GM21529 (cell line): ENCODE measurements around the gene VRK3.
"Not testable (repeated sequence)": the region's sequence is repeated elsewhere in the genome, so short reads cannot be mapped to it uniquely, and the experiment has no call there.

Experiments
- ATAC-seq: cut with Tn5 transposase; IDR thresholded peaks from one replicate; pipeline ENCODE4 v1.9.1; 2021; ENCODE audit not compliant: unreplicated experiment

VRK3 gene

DNA sequence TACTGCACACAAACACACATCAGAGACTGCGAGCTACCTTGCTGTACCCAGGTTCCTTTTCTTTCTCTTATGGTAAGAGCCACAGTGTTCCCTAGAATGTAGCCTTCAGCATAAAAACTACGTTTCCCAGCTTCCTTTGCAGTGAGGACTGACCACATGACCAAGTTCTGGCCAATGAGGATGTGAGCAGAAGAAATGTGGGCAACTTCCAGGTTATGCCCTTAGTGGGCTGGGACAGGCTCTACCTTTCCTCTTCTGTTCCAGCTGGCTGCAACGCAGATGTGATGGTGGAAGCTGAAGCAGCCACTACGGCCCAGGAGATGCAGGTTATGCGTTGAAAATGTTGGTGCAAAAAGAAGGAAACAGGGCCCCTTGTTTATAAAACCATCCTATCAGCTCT is 27.5 kb downstream of the VRK3 start:
- no peak for ATAC-seq

DNA sequence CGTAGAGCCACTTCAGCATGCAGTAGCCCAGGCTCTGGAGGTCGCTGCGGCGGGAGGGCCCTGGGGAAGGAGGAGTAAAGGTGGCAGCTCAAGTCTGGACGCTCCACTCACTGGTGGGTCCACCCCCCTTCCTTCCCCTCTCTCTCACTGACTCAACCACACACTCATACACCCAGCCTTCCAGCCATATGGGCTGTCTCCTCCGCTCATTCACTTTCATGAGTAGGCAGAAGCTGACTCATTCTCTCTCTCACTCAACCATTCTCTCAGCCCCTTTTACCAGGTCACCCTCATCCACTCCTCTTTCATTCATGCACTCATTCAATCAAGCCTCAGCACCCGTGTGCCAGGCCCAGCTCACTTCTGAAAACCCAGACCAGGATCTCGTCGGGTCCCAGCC is 36.7 kb downstream of the VRK3 start:
- no peak for ATAC-seq

DNA sequence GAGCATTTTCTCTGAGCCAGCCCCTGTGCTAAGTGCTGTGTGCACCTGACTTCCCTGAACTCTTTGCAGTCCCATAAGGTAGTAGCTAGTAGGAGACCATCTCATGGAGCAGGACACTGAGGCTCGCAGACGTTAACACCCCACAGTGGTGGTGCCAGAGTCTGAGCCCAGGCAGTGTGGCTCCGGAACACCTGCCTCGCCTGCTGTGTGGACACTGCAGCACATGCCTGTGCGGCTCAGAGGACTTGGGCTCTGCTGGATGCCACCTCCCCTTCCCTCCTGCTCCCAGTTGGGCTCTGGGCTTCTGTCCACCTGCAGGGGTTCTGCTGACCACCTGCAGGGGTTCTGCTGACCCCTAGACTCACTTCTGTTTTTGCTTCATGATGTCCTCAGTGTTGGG is 37.2 kb downstream of the VRK3 start:
- ATAC-seq = no peak

DNA sequence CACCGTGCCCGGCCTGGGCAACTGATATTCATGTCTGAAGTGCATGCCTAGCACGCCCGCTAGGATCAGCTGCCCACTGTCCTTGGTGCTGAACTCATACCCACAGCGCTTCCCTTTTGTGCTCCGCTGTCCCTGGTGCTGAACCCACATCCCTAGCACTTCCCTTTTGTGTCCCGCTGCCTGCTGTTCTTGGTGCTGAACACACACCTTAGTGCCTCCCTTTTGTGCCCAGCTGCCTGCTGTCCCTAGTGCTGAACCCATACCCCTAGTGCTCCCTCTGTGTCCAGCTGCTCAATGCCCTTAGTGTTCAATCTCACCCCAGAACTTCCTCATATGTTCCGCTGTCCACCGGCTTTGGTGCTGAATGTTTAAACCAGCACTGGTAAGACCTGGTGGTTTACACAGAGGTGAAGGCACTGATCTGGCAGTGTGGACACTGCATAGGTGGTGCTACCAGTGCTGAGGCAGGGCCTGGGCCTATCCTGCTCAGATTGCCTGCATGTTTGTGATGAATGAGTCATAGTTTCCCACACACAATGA is 37.9 kb downstream of the VRK3 start:
- ATAC-seq = no peak

DNA sequence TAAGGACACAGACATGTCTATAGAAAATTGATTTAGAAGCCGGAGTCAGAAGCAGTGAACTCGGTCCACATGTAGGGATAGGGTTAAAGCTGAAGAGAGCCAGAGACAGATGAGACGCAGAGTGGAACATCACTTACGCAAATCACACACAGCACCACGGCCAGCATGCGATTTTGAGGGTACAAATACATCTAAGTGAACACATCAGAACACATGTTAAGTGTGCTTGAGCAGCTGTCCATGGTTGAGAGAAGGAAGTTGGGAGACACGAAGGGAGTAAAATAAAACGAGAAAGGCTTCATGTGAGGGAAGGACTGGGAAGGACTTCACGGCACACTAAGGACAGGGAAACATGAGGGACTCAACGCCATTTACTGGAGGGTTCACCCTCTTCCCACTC is 38.8 kb downstream of the VRK3 start:
- ATAC-seq = no peak

DNA sequence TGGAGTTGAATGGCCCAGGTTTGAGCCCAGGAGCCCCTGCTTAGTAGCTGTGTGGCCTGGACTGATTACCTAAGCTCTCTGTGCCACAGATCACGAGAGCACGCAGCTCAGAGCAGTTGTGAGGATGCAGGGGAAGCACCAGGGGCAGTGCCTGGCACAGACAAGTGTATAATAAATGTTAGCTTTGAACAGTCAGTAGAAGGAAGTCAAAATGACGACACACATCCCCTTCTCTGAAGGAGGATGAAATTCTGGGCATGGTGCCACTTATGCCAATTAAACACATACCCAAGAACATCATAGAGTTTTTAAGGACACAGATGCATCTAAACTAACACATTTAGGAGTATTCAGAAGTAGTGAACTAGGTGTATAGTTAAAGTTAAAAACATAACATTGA is 39.3 kb downstream of the VRK3 start:
- no peak for ATAC-seq

DNA sequence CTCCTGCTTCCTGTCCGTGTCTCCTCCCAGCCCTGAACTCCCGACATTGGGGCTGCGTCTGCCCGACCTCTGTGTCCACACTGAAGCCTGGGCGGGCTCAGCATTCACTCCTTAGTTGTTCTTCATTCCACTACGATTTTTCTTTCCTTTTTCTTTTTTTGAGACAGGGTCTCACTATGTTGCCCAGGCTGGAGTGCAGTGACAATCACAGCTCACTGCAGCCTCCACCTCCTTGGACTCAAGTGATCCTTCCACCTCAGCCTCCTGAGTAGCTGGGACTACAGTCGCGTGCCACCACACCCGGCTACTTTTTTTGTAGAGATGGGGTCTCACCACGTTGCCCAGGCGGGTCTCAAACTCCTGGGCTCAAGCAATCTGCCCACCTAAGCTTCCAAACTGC is 40.7 kb downstream of the VRK3 start:
- ATAC-seq = no peak

DNA sequence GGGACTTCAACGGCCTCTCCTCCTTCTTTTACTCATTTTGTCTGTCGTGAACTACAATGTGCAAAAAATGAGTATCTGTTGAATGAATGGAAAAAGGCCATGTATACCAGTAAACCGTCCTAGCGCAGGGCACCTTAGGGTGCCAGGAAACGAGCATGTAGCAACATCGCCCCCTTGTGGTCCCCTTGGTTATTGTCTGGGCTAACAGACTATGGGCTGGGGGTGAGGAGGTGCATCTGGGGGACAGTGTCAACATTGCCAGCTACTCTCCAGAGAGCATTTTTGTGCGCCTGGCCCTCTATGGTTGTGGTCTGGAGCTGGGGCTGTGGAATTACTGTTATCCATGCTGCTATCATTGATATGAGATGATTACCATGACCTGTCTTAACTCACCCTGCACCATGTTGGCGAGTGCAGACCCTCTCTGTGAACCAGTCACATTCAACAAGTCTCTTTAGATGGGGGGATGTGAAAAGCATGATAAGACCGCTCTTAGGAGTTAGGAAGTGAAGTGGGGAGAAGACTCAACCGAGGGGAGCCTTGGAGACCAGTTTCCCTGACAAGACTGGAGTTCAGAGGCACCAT is 41.4 kb downstream of the VRK3 start:
- ATAC-seq = no peak

DNA sequence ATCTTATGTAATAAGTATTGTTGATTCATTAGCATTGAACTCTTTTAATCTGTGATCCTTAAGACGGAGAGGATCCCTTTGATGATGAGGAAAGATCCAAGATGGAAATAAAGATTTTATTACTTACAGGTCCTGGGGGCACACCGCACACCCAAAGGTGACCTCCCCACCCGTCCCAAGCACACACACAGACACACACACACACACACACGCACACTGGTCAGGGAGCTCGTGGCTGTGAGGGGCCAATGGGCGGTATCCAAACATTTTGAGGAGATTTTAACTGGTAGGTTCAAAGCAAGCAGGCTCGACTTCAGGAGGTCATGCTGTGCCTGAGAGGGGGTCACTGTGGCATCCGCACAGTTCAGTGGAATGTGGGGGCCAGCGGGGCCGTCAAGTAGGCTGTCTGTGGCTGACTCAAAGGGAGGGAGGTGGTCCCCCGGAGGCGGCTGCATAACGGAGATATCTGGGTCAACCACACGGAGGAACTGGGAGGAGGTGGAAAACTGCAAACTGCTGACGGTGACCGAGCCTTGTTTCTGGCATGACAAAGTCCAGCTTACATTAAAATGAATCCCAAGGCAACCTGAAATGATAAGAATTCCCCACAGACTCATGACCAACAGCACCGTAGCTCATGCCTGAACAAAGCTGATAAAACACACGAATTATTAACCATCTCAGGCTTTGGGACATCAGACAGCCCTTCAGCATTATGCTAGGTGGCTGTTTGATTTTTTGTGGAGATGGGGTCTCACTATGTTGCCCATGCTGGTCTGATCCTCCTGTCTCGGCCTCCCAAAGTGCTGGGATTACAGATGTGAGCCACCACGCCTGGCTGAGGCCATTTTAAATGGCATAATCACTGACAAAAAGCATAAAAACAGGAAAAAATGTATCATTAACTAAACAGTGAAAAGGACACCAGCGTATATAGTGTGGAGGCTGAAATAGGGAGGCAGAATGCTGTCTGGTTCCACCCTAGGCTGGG is 43.3 kb downstream of the VRK3 start:
- no peak for ATAC-seq

DNA sequence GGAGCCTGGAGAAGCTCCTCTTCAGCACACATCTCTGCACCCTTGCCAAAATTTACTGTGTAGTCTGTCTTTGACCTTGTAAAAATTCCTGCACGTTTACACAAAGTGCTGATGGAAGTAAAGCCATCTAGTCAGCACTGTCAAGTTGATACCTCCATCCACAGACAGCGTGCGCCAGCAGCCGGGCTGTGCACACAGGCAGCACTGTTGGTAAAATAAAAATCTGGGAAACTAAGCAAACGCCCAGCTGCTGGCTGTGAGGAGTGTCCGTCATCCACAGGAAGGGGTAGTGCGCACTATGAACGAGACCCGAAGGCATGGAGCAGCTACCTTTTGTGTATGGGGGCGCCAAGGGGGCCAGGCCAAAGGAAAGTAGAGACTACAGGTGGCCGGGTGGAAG is 46.8 kb downstream of the VRK3 start:
- ATAC-seq = no peak

DNA sequence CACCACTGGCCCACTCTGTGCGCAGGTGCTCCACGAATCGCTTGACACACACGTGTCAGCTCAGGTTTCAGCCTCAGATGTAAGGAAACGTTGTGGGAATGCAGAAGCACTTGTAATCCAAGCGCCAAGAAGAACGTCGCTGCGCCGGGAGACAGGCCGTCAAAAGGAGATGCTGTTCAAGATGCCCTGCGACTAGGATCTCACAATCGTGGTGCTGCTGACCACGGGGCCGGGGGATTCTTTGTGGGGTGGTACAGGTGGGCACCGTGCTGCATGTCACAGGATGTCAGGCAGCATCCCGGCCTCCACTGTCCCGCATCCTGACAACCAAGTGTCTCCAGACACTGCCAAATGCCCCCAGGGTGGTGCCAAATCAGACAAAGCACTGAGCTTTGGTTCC is 47.3 kb downstream of the VRK3 start:
- ATAC-seq = no peak

DNA sequence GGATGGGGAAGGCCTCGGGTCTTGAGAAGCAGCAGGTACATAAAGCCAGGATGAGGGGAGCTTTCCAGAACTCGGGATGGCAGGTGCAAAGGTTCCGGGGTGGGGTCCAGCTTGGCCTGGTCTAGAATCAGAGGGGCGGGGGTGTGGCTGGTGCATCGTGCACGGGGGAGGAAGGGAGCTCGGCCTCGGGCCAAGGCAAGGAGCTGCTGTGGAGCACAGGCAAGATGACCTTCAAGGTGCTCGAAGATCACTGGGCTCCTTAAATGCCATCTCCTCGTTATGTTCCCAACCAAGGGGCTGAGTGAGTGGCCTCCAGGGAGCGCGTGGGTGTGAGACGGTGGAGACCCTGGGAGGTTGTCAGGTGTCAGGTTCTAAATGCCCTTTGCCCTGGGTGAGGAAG is 48.1 kb downstream of the VRK3 start:
- ATAC-seq = no peak

DNA sequence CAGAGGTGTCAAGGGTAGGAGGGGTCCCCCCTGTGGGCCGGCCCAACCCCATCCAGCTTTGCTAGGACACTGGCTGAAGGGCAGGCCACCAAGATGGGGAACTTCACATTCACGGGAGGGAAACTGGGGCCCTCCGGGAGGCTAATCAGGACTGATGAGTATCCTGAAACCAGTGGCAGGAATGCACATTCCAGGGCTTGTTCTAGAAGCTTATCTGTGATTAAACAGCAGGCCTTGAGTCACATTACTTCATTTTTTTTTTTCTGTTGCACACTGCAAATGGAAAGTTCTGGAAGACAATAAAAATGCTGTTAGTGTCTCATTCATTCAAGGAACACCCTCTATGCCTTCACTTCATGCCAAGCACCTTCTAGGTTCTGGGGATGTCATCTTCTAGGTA is 48.7 kb downstream of the VRK3 start:
- ATAC-seq = no peak

DNA sequence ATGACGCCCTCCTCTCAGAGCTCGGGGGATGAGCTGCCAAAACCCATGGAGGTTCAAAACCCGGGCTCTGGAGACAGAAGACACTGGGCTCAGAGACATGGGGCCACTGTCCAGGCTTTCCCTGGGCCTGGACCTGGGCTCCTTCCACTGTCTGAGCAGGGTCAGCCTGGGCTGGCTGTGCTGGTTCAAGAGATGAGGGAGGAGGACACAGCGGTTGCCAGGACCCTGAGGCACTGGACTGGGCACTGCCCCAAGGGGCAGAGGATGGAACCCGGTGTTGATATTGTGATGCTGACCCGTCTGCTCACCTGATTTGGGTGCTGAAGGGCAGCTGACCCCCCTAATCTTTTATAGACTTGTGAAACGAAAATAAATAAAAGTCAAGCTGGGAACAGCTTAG is 50.1 kb downstream of the VRK3 start:
- ATAC-seq = no peak

DNA sequence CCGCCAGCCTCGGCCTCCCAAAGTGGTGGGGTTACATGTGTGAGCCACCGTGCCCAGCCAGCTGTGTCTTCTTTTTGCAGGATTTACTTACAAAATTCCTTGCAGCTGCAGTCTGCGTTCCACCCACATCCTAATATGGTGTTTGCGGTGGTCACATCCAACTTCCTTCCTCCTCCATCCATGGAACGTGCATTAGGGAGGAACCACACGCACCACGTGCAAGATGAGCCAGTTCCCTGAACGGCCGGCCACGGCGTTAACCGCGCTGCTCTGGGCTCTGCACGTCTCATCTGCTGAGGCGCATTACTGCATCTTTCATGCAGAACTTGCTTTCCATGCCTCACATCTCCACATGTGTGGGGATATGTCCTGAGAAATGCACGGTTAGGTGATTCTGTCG is 51.2 kb downstream of the VRK3 start:
- ATAC-seq = no peak

DNA sequence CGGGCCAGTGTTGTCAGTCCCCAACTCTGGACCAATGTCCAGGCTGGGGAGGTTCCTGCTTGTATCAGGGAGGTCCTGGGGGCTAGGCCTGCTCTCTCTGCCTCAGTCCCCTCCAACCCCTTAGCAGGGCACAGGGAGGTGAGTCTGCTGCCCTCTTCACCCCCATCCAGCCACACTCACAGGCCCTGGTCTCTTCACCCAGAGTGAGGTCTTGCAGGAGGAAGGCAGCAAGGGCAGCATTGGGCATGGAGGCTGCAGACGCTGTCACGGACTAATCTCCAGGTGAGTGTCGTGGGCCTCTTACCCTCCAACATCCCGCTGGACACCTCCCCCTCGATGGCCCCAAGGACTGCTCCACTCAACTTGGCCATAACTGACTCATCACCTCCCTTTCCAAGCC is 52.3 kb downstream of the VRK3 start:
- ATAC-seq = no peak

DNA sequence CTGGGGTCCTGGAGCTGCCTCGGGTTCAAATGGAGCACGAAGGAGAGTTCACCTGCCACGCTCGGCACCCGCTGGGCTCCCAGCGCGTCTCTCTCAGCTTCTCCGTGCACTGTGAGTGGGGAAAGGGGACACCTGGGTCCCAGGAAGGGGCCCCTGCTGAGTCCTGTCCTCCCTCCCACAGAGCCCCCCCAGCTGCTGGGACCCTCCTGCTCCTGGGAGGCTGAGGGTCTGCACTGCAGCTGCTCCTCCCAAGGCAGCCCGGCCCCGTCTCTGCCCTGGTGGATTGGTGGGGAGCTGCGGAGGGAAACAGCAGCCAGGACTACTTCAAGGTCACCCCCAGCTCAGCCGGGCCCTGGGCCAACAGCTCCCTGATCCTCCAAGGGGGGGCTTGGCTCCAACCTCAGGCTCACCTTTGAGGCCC is 53.2 kb downstream of the VRK3 start:
- ATAC-seq = no peak

DNA sequence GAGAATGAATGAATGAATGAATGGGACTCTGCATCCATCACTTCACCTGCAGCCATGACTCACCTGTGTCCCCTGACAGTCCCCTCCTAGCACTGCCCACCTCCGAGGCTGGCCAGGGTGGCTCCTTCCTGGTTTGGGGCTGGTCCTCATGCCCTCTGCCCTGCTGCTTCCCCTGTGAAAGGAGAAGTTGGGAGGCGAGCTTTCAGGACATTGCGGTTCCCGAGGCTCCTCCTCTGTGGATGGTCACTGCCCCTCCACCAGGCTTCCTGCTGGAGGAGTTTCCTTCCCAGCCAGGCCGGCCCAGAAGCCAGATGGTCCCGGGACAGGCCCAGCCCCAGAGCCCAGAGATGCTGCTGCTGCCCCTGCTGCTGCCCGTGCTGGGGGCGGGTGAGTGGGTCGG is 55.8 kb downstream of the VRK3 start:
- not testable (repeated sequence) for ATAC-seq

DNA sequence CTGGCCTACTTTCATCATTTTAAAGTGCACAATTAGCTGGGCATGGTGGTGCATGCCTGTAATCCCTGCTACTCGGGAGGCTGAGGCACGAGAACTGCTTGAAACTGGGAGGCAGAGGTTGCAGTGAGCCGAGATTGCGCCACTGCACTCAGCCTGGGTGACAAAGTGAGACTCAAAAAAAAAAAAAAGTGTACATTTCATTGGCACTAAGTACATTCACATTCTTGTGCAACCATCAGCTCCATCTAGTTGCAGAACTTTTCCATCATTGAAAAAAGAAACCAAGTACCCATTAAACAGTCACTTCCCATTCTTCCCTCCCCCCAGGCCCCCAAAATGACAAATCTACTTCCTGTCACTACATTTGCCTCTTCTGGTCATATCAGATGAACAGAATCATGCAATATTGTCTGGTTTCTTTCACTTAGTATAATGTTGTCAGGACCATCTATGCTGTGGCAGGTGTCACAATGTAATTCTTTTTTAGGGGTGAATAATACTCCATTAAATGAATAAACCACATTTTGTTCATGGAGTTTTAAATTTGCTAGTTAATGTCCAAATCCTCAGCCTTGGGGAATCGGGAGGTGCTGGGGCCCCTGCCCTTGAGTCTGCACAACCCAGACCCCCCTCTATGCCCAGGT is 56.8 kb downstream of the VRK3 start:
- ATAC-seq = no peak

DNA sequence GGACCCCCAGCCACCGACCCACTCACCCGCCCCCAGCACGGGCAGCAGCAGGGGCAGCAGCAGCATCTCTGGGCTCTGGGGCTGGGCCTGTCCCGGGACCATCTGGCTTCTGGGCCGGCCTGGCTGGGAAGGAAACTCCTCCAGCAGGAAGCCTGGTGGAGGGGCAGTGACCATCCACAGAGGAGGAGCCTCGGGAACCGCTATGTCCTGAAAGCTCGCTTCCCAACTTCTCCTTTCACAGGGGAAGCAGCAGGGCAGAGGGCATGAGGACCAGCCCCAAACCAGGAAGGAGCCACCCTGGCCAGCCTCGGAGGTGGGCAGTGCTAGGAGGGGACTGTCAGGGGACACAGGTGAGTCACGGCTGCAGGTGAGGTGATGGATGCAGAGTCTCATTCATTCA is 64.2 kb downstream of the VRK3 start, which contains the start of gene SIGLEC11:
Gene SIGLEC11, minus strand, starts transcription at position 193 of the 400 bp plus-strand sequence. Its CDS starts 91 bp downstream, at position 102.
- not testable (repeated sequence) for ATAC-seq

DNA sequence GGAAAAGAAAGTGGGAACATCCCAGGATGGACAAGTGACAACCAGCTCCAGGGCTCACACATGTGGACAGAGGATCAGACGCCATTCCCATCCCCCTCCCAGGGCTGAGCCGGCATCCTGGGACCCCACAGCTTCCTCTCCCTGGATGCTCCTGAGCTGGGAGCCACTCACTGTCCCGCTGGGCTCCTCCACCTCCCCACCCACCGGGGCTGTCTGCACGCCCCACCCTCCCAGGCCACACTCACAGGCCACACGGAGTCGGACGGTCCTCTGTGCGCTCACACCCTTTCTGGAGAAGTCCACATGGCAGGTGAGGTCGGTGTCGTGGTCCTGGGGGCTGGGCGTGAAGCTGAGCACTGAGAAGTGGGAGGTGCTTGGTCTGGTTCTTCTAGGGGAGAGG is 65.3 kb downstream of the VRK3 start:
- ATAC-seq = not testable (repeated sequence)

DNA sequence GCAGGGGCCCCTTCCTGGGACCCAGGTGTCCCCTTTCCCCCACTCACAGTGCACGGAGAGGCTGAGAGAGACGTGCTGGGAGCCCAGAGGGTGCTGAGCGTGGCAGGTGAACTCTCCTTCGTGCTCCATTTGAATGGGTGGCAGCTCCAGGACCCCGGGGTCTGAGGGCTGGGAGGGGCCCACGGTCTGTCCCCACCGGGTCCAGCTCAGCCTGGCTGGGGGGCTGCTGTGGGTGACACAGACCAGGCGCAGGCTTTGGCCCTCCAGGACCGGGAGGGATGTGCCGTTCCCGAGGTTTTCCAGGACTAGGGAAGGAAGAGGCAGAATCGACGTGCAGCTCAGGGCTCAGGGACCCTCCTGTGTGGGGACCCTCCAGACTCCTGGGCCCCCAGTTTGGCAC is 66.6 kb downstream of the VRK3 start:
- not testable (repeated sequence) for ATAC-seq
